H1 (cell line): ENCODE results near the gene CACFD1. TPM values are rescaled to one million over a fixed set of nuclear protein-coding genes. Genes with fewer than 3 reads are reported as not detected.
A peak's percentile ranks its signal among the peaks of the same experiment; 100 is the strongest.

Experiments
- CTCF ChIA-PET: fragments of 300-600 bp; sonication (Branson Sonifier 250); formaldehyde crosslinking; loops from one replicate; lab custom pipeline; 2021; ENCODE audit not compliant: partially characterized antibody; lab: Charles Lee
- POLR2A ChIA-PET: fragments of 300-600 bp; sonication (Branson Sonifier 250); formaldehyde crosslinking; loops from one replicate; lab custom pipeline; 2021; ENCODE audit warnings: inconsistent platforms; ENCODE audit not compliant: partially characterized antibody; lab: Charles Lee
- DNase-seq, 2 experiments: peaks; one replicate each; pipeline versions ENCODE4 v3.0.0 to v3.0.0-alpha.2; 2010 to 2022; ENCODE audit warnings: low spot score in 2 of 2, low read depth in 1 of 2, mixed read lengths in 1 of 2
- FAIRE-seq: peaks from 2 replicates; lab custom pipeline; 2011; peaks lifted over from hg19 to GRCh38; lab: Jason Lieb, UNC
- H2AFZ ChIP-seq: 2 replicates; pipeline ENCODE4 v1.8.1; 2012; ENCODE audit warnings: low read length, inconsistent platforms
- H2AK5ac ChIP-seq: 2 replicates; pipeline ENCODE4 v1.6.1; 2013; ENCODE audit warnings: low read depth, low read length
- H2BK120ac ChIP-seq: replicated peaks from 2 replicates; pipeline ENCODE3; 2013; ENCODE audit warnings: low read depth, low read length, inconsistent platforms
- H2BK12ac ChIP-seq: 2 replicates; pipeline ENCODE4 v1.6.1; 2013; ENCODE audit warnings: low read depth, low read length
- H2BK15ac ChIP-seq: 2 replicates; pipeline ENCODE4 v1.6.1; 2013; ENCODE audit warnings: low read length
- H2BK20ac ChIP-seq: 2 replicates; pipeline ENCODE4 v1.6.1; 2013; ENCODE audit warnings: low read length
- H2BK5ac ChIP-seq: 2 replicates; pipeline ENCODE4 v1.6.1; 2013; ENCODE audit warnings: low read depth, low read length
- H3K14ac ChIP-seq: 2 replicates; pipeline ENCODE4 v1.6.1; 2013; ENCODE audit warnings: inconsistent platforms; ENCODE audit not compliant: insufficient read length
- H3K18ac ChIP-seq: 2 replicates; pipeline ENCODE4 v1.6.1; 2013; ENCODE audit warnings: low read length; ENCODE audit errors: extremely low read depth
- H3K23ac ChIP-seq: 2 replicates; pipeline ENCODE4 v1.6.1; 2013; ENCODE audit warnings: inconsistent platforms; ENCODE audit not compliant: insufficient read length
- H3K23me2 ChIP-seq: 2 replicates; pipeline ENCODE4 v1.6.1; 2013; ENCODE audit warnings: low read depth, low read length
- H3K27ac ChIP-seq: 2 replicates; pipeline ENCODE4 v1.6.1; 2011; ENCODE audit warnings: low read depth, low read length, inconsistent platforms
- H3K27me3 ChIP-seq, 4 experiments: replicated peaks in 1 of 4; 1 replicate in 1 of 4; 2 replicates in 3 of 4; pipeline versions ENCODE4 v1.6.1 to v1.8.1; 2011 to 2013; ENCODE audit warnings: low read length in 3 of 4, mild to moderate bottlenecking in 3 of 4, inconsistent platforms in 2 of 4, mixed read lengths in 2 of 4, moderate library complexity in 1 of 4; ENCODE audit not compliant: control insufficient read depth in 3 of 4, insufficient read depth in 3 of 4; ENCODE audit errors: extremely low read depth in 1 of 4
- H3K36me3 ChIP-seq, 4 experiments: 2 replicates each; pipeline versions ENCODE4 v1.6.1 to v1.8.1; 2011 to 2013; ENCODE audit warnings: mild to moderate bottlenecking in 4 of 4, low read length in 3 of 4, moderate library complexity in 2 of 4, control low read depth in 1 of 4, inconsistent platforms in 1 of 4; ENCODE audit not compliant: insufficient read depth in 4 of 4, control insufficient read depth in 2 of 4
- H3K4ac ChIP-seq: replicated peaks from 2 replicates; pipeline ENCODE3; 2013; ENCODE audit warnings: low read length, low read depth, mixed read lengths, inconsistent platforms; ENCODE audit not compliant: insufficient read length
- H3K4me1 ChIP-seq, 4 experiments: replicated peaks in 1 of 4; 1 replicate in 1 of 4; 2 replicates in 3 of 4; pipeline versions ENCODE4 v1.6.1 to v1.8.1; 2011 to 2013; ENCODE audit warnings: low read length in 3 of 4, inconsistent platforms in 2 of 4, mixed read lengths in 1 of 4; ENCODE audit not compliant: insufficient read depth in 4 of 4, control insufficient read depth in 3 of 4
- H3K4me2 ChIP-seq, 2 experiments: 2 replicates each; pipeline versions ENCODE4 v1.6.1 to v1.8.1; 2011 to 2013; ENCODE audit warnings: low read depth in 2 of 2, low read length in 2 of 2, control low read depth in 1 of 2, inconsistent platforms in 1 of 2, mild to moderate bottlenecking in 1 of 2; ENCODE audit not compliant: insufficient read depth in 1 of 2
- H3K4me3 ChIP-seq, 4 experiments: fragments of 200-600, 300-600 bp in 1 of 4; sonication (generic), shearing (Covaris generic), sonication (Bioruptor Twin) in 1 of 4; 2 replicates each; pipeline versions ENCODE4 v1.5.1 to v1.8.1; 2011 to 2016; ENCODE audit warnings: low read length in 4 of 4, low read depth in 3 of 4, control low read depth in 2 of 4, inconsistent platforms in 2 of 4, mild to moderate bottlenecking in 2 of 4, mixed read lengths in 1 of 4, moderate library complexity in 1 of 4; ENCODE audit not compliant: insufficient read depth in 2 of 4; ENCODE audit errors: extremely low read depth in 1 of 4
- H3K56ac ChIP-seq: replicated peaks from 2 replicates; pipeline ENCODE3; 2013; ENCODE audit warnings: low read depth, mild to moderate bottlenecking, mixed read lengths, low read length, inconsistent platforms; ENCODE audit not compliant: insufficient read length
- H3K79me1 ChIP-seq: 2 replicates; pipeline ENCODE4 v1.6.1; 2013; ENCODE audit warnings: low read depth, low read length, control low read depth
- H3K79me2 ChIP-seq, 2 experiments: 2 replicates each; pipeline versions ENCODE4 v1.6.1 to v1.8.1; 2012 to 2013; ENCODE audit warnings: low read length in 2 of 2, mild to moderate bottlenecking in 2 of 2, inconsistent platforms in 1 of 2; ENCODE audit not compliant: insufficient read depth in 2 of 2, control insufficient read depth in 1 of 2
- H3K9ac ChIP-seq, 4 experiments: replicated peaks in 1 of 4; 1 replicate in 1 of 4; 2 replicates in 3 of 4; pipeline versions ENCODE4 v1.6.1 to v1.8.1; 2011 to 2013; ENCODE audit warnings: low read depth in 3 of 4, low read length in 3 of 4, control low read depth in 2 of 4, mild to moderate bottlenecking in 2 of 4, moderate library complexity in 2 of 4, inconsistent platforms in 1 of 4; ENCODE audit errors: extremely low read depth in 1 of 4
- H3K9me3 ChIP-seq, 2 experiments: 2 replicates each; pipeline versions ENCODE4 v1.6.1 to v1.8.1; 2012 to 2013; ENCODE audit warnings: mild to moderate bottlenecking in 2 of 2, moderate library complexity in 2 of 2, control low read depth in 1 of 2, inconsistent platforms in 1 of 2, low read depth in 1 of 2, low read length in 1 of 2, mixed read lengths in 1 of 2; ENCODE audit not compliant: insufficient read depth in 2 of 2
- H4K20me1 ChIP-seq, 2 experiments: replicated peaks in 1 of 2; 2 replicates each; pipeline versions ENCODE3 to v1.8.1; 2011 to 2013; ENCODE audit warnings: inconsistent platforms in 2 of 2, low read length in 2 of 2, mild to moderate bottlenecking in 1 of 2; ENCODE audit not compliant: insufficient read depth in 2 of 2, control insufficient read depth in 1 of 2
- H4K5ac ChIP-seq: 2 replicates; pipeline ENCODE4 v1.6.1; 2013; ENCODE audit warnings: low read length, low read depth, mixed read lengths, inconsistent platforms; ENCODE audit not compliant: insufficient read length
- H4K8ac ChIP-seq: 2 replicates; pipeline ENCODE4 v1.8.0; 2013; ENCODE audit warnings: mild to moderate bottlenecking, moderate library complexity, low read length, inconsistent platforms; ENCODE audit not compliant: insufficient read depth; ENCODE audit errors: extremely low read depth
- H4K91ac ChIP-seq: replicated peaks from 2 replicates; pipeline ENCODE3; 2013; ENCODE audit warnings: low read length, mixed read lengths, inconsistent platforms; ENCODE audit not compliant: insufficient read length
- EP300 ChIP-seq, 2 experiments: IDR thresholded peaks; 1 replicate in 1 of 2; 2 replicates in 1 of 2; pipeline ENCODE4 v1.6.1; 2011 to 2012; ENCODE audit warnings: low read depth in 2 of 2, low read length in 2 of 2, mild to moderate bottlenecking in 2 of 2, borderline replicate concordance in 1 of 2, inconsistent platforms in 1 of 2, moderate library complexity in 1 of 2
- EZH2 ChIP-seq: fragments of 200-600 bp; sonication (generic); IDR thresholded peaks from 2 replicates; pipeline ENCODE4 v1.7.1; 2012; ENCODE audit warnings: low read depth, mild to moderate bottlenecking, moderate library complexity, low read length, inconsistent platforms; ENCODE audit not compliant: severe bottlenecking
- NRF1 ChIP-seq: IDR thresholded peaks from 2 replicates; pipeline ENCODE4 v1.6.1; 2011; ENCODE audit warnings: mild to moderate bottlenecking, low read depth, low read length, improper control_type of control experiment
- SP1 ChIP-seq: IDR thresholded peaks from 2 replicates; pipeline ENCODE4 v1.6.1; 2011; ENCODE audit warnings: low read depth, low read length
- SP2 ChIP-seq: IDR thresholded peaks from 2 replicates; pipeline ENCODE4 v1.6.1; 2012; ENCODE audit warnings: mild to moderate bottlenecking, low read length, inconsistent platforms
- WGBS, 2 experiments: shearing (Covaris generic) in 1 of 2; methylation state at CpG; one replicate each; pipeline versions ENCODE4 v1.1.6 to v1.1.7; 2013 to 2015; ENCODE audit warnings: low lambda C conversion rate in 2 of 2, mixed read lengths in 2 of 2, inconsistent platforms in 1 of 2, low coverage in 1 of 2, missing lambda C conversion rate in 1 of 2; ENCODE audit not compliant: insufficient replicate concordance in 2 of 2, insufficient coverage in 1 of 2, insufficient read length in 1 of 2; ENCODE audit errors: extremely low coverage in 1 of 2, missing lambda C conversion rate in 1 of 2; 5-methylcytosine and 5-hydroxymethylcytosine counted together
- long read RNA-seq, 2 experiments: library from RNA in 1 of 2; library from capped mRNA in 1 of 2; stranded (forward); transcript quantifications; one replicate each; pipeline ENCODE4 v2.0.0, GENCODE V29; 2021; ENCODE audit warnings: inconsistent platforms in 1 of 2
- polyA minus RNA-seq, 3 experiments: library from RNA; depleted of rRNA, polyadenylated mRNA; stranded (reverse); fragments of >200 nt; gene quantifications; 1 replicate in 2 of 3; 2 replicates in 1 of 3; pipeline ENCODE4 v1.2.3, GENCODE V29; 2011
- polyA plus RNA-seq, 7 experiments: library from polyadenylated mRNA; depleted of rRNA in 3 of 7; stranded (reverse) in 5 of 7; unstranded in 2 of 7; fragments of >200 nt in 5 of 7; fragments of 200-250 nt in 2 of 7; gene quantifications; 1 replicate in 5 of 7; 2 replicates in 1 of 7; 4 replicates in 1 of 7; pipeline versions ENCODE4 v1.2.1 to v1.2.3, GENCODE V29; 2011 to 2013; ENCODE audit warnings: missing spikeins in 2 of 7, mixed read lengths in 2 of 7
- total RNA-seq: library from RNA; stranded (reverse); fragmentation: NEBNext Ultra II Directional; extraction: Animal tissue kit (Norgen Biotek cat#: 25700); gene quantifications from 2 replicates; pipeline ENCODE4 v1.2.1, GENCODE V29; 2021

CACFD1 gene
- 13.3 and 13.4 TPM in 2 replicates for total RNA-seq
- polyA plus RNA-seq (2011; rRNA removed): 15.5 and 23.6 TPM in 2 replicates
- polyA plus RNA-seq (2011; cell fraction: cytosol; rRNA removed): 18.6 TPM
- polyA plus RNA-seq (2011; cell fraction: nucleus; rRNA removed): 36.2 TPM
- polyA plus RNA-seq (2012, experiment 1 of 2): 8.1 to 19.8 TPM (median 16.8 TPM) in 4 replicates
- polyA plus RNA-seq (2012, experiment 2 of 2): 11.4 TPM
- polyA plus RNA-seq (2013, experiment 1 of 2): 6.8 TPM
- polyA plus RNA-seq (2013, experiment 2 of 2): 7.3 TPM
- 15.2 and 20.4 TPM in 2 replicates for polyA minus RNA-seq (2011; rRNA and poly(A)+ RNA removed)
- polyA minus RNA-seq (2011; cell fraction: cytosol; rRNA and poly(A)+ RNA removed): 12.6 TPM
- polyA minus RNA-seq (2011; cell fraction: nucleus; rRNA and poly(A)+ RNA removed): 33.3 TPM
- long read RNA-seq, experiment 1, partial matches to known transcripts: 0 of 9 reads
- long read RNA-seq, experiment 1, other reads (novel, unspliced or antisense): 5 of 9 reads
- long read RNA-seq, experiment 2, partial matches to known transcripts: 0 of 5 reads
- long read RNA-seq, experiment 2, other reads (novel, unspliced or antisense): 3 of 5 reads

GRCh38 chr9:133459476-133460404, at the start of gene CACFD1:
CACFD1 (plus strand) TSS chr9:133459978; CDS start chr9:133460067, 89 bp downstream.
- no peak for FAIRE-seq
- TF ChIP-seq SP2 (no peak), SP1 (0 out of 2 replicates have a peak, but pooled peaks have one; percentile 12), NRF1 (peak; percentile 69), EZH2 (no peak), EP300 (IDR thresholded peaks at IDR 0.05; ENCODE audit: borderline replicate concordance in 1 of 2, low read depth in 2 of 2, low read length in 2 of 2) (no peak)

More at GRCh38 chr9:133459476-133460404, at the start of gene CACFD1:
- peaks cover 9% of the 10 kb centered on the region for H3K79me1 ChIP-seq
- H3K9me3 ChIP-seq: no peaks in the 10 kb centered on the region
- peak; percentile 95 to 96 for DNase-seq
- peak within 1 kb of the TSS; percentile 94 to 97 for H3K4me2 ChIP-seq
- H3K56ac ChIP-seq: peak within 1 kb of the TSS; percentile 98
- no peaks in the 10 kb centered on the region; a peak in 1 of 7 replicates for H3K27me3 ChIP-seq
- peaks cover 0 to 13% of the 10 kb centered on the region in 2 experiments; a peak in 2 of 4 replicates for H3K79me2 ChIP-seq
- H2BK5ac ChIP-seq: peak within 1 kb of the TSS; percentile 91
- H3K27ac ChIP-seq: peak within 1 kb of the TSS; percentile 88
- H3K4me3 ChIP-seq: peak within 1 kb of the TSS; percentile 67 to 74 (median 70)
- H2BK12ac ChIP-seq: peak within 1 kb of the TSS; percentile 85; the same call in 1 of the 2 replicates
- POLR2A ChIA-PET: interaction anchor here (0.6 to 3.6 kb wide), 16 partner anchors 8 to 549 kb away, joined by 3 to 14 read pairs (median 4); partner anchors contain the start of genes MED22, REXO4, RPL7A and SLC2A6
- H3K9ac ChIP-seq: peak within 1 kb of the TSS; percentile 87 to 92 (median 90)
- no peak within 1 kb of the TSS for H3K23ac ChIP-seq
- H3K36me3 ChIP-seq: no peaks in the 10 kb centered on the region
- peaks cover 2 to 15% (median 11%) of the 10 kb centered on the region in 4 experiments for H3K4me1 ChIP-seq
- 2% methylated on average over 43 of the region's 86 CpGs; no CpG with 5 or more reads in 1 of the 2 experiments for WGBS, 2 experiments
- H4K8ac ChIP-seq: peak within 1 kb of the TSS; percentile 99
- H2BK120ac ChIP-seq: no peak within 1 kb of the TSS
- peaks cover 7% of the 10 kb centered on the region; the same call in 1 of the 2 replicates for H3K23me2 ChIP-seq
- H4K91ac ChIP-seq: peak within 1 kb of the TSS; percentile 67
- peak within 1 kb of the TSS; percentile 40 for H3K4ac ChIP-seq
- H4K20me1 ChIP-seq: peaks cover 2 to 5% of the 10 kb centered on the region in 2 experiments
- CTCF ChIA-PET: interaction anchor here (0.6 to 1.7 kb wide), 11 partner anchors 15 to 1012 kb away, joined by 3 to 8 read pairs (median 3); partner anchors contain the start of gene ADAMTS13
- peak within 1 kb of the TSS; percentile 99 for H4K5ac ChIP-seq
- H2AK5ac ChIP-seq: peak within 1 kb of the TSS; percentile 65
- peak within 1 kb of the TSS; percentile 100; the same call in 1 of the 2 replicates for H2BK15ac ChIP-seq
- peak within 1 kb of the TSS; percentile 85 for H3K14ac ChIP-seq
- peak within 1 kb of the TSS; percentile 53; the same call in 1 of the 2 replicates for H2AFZ ChIP-seq
- 0 out of 2 replicates have a peak within 1 kb of the TSS, but pooled peaks have one; percentile 18 for H2BK20ac ChIP-seq
- H3K18ac ChIP-seq: peak within 1 kb of the TSS; percentile 98
